OCI-LY1 (cell line): ENCODE measurements around the gene MCU.

Source experiments
- CTCF ChIP-seq: fragments of 200-600 bp; sonication (generic), shearing (Covaris generic); IDR thresholded peaks from 2 replicates; pipeline ENCODE4 v1.5.1; 2017; ENCODE audit warnings: mild to moderate bottlenecking, antibody characterized with exemption, low read length, moderate library complexity, mixed read lengths
- EZH2 ChIP-seq: fragments of 200-600 bp; sonication (generic), shearing (Covaris generic); IDR thresholded peaks from 2 replicates; pipeline ENCODE4 v1.8.0; 2017; ENCODE audit warnings: borderline replicate concordance, mixed run types, mild to moderate bottlenecking, antibody characterized with exemption, low read length, moderate library complexity, mixed read lengths

- no peak for TF ChIP-seq CTCF
- TF ChIP-seq EZH2: no peak
Measured at GRCh38 chr10:72911758-72912157, 219.8 kb downstream of the MCU start.
